Measurements from ENCODE around the gene C9orf43.

DNA sequence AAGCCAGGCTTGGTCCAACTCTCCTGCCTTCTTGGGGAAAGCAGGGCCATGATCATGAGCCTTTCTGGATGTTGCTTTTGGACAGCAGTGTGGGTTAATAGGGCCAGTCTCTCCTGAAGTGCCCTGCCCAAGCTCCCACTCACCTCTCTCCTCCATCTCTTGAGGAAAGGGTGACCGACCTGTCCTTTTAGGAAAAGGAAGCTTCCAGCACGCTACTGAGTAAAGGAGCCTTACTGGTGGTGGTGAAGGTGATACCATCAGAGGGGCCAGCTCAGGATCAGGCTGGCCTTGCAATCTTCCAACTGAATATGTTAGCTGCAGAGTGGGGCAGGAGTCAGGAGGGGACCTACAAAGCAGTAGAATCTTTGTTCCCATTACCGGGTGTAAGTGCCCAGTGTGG lies 50.7 kb downstream of the C9orf43 start:
- TF ChIP-seq CTCF (IDR thresholded peaks at IDR 0.05 in 8 of 11, conservative IDR thresholded peaks at IDR 0.05 in 3 of 11): no peak
- no peak for TF ChIP-seq POLR2AphosphoS5 (IDR thresholded peaks at IDR 0.05)
- TF ChIP-seq POLR2A (IDR thresholded peaks at IDR 0.05): no peak

Data from spleen (tissue), 7 donors.